Smooth muscle cell (in vitro differentiated cells): ENCODE results near the gene MDFI. TPM values are rescaled to one million over a fixed set of nuclear protein-coding genes. Genes with fewer than 3 reads are reported as not detected.

Source experiments
- DNase-seq: peaks from one replicate; lab custom pipeline; 2025; ENCODE audit not compliant: unreplicated experiment; lab: John Stamatoyannopoulos, UW
- H2AFZ ChIP-seq: fragments of 200-600 bp; sonication (generic); 2 replicates; pipeline ENCODE4 v1.6.0; 2016; ENCODE audit warnings: antibody characterized with exemption, low read depth, mild to moderate bottlenecking
- H3F3A ChIP-seq: fragments of 200-600 bp; sonication (generic); 2 replicates; pipeline ENCODE4 v1.6.0; 2017; ENCODE audit warnings: antibody characterized with exemption, low read depth
- H3K27ac ChIP-seq: fragments of 200-600 bp; sonication (generic); 2 replicates; pipeline ENCODE4 v1.5.1; 2016; ENCODE audit warnings: low read depth, mild to moderate bottlenecking
- H3K27me3 ChIP-seq: fragments of 200-600 bp; sonication (generic); 2 replicates; pipeline ENCODE4 v1.6.1; 2016; ENCODE audit warnings: low read depth, mild to moderate bottlenecking
- H3K36me3 ChIP-seq: fragments of 200-600 bp; sonication (generic); 2 replicates; pipeline ENCODE4 v1.5.1; 2016; ENCODE audit warnings: low read depth
- H3K4me1 ChIP-seq: fragments of 200-600 bp; sonication (generic); 2 replicates; pipeline ENCODE4 v1.5.1; 2016; ENCODE audit warnings: low read depth
- H3K4me2 ChIP-seq: fragments of 200-600 bp; sonication (generic); 2 replicates; pipeline ENCODE4 v1.6.0; 2016; ENCODE audit warnings: mild to moderate bottlenecking
- H3K4me3 ChIP-seq: fragments of 200-600 bp; sonication (generic); 2 replicates; pipeline ENCODE4 v1.5.1; 2016; ENCODE audit warnings: mild to moderate bottlenecking
- H3K79me2 ChIP-seq: fragments of 200-600 bp; sonication (generic); 2 replicates; pipeline ENCODE4 v1.6.0; 2016; ENCODE audit warnings: low read depth, mild to moderate bottlenecking
- H3K9ac ChIP-seq: fragments of 200-600 bp; sonication (generic); 2 replicates; pipeline ENCODE4 v1.6.0; 2016; ENCODE audit warnings: low read depth
- H3K9me3 ChIP-seq: fragments of 200-600 bp; sonication (generic); replicated peaks from 2 replicates; pipeline ENCODE4 v1.5.1; 2016; ENCODE audit warnings: low read depth
- H4K20me1 ChIP-seq: fragments of 200-600 bp; sonication (generic); 2 replicates; pipeline ENCODE4 v1.6.0; 2016; ENCODE audit warnings: low read depth
- CTCF ChIP-seq: fragments of 200-600 bp; sonication (generic); IDR thresholded peaks from 2 replicates; pipeline ENCODE4 v1.5.1; 2017; ENCODE audit warnings: borderline replicate concordance, mild to moderate bottlenecking, antibody characterized with exemption; ENCODE audit not compliant: insufficient read depth, poor library complexity, severe bottlenecking
- WGBS: methylation state at CpG from one replicate; pipeline ENCODE4 v1.1.7; 2016; ENCODE audit warnings: low lambda C conversion rate; 5-methylcytosine and 5-hydroxymethylcytosine counted together
- polyA plus RNA-seq: library from polyadenylated mRNA; unstranded; fragments of >200 nt; fragmentation: Nextera tagmentation; extraction: Ambion mirVana; gene quantifications from 2 replicates; pipeline ENCODE4 v1.2.1, GENCODE V29; 2016
- total RNA-seq: library from RNA; depleted of rRNA; stranded (reverse); fragments of >200 nt; gene quantifications from 2 replicates; pipeline ENCODE4 v1.2.3, GENCODE V29; 2014

Gene MDFI
- total and polyA plus RNA-seq, 2 experiments from 2014 or later, result 102 to 168 TPM

- H3K4me2 ChIP-seq, result peak overlapping the region; percentile 89
- H3K4me3 ChIP-seq, result peak overlapping the region; percentile 42
- H3K4me1 ChIP-seq, result peaks cover 8% of the 10 kb centered on the region
- no peak overlapping the region for H3K9ac ChIP-seq
- H3K79me2 ChIP-seq, result no peaks in the 10 kb centered on the region
- no peaks in the 10 kb centered on the region for H3K9me3 ChIP-seq
- no peak overlapping the region for H3K27ac ChIP-seq
- DNase-seq, result no peak
- WGBS, result 67% methylated on average over 31 of the region's 31 CpGs
- H2AFZ ChIP-seq, result peak overlapping the region; percentile 81
- H4K20me1 ChIP-seq, result no peaks in the 10 kb centered on the region
- no peak for TF ChIP-seq CTCF
- H3F3A ChIP-seq, result no peaks in the 10 kb centered on the region
- no peaks in the 10 kb centered on the region for H3K36me3 ChIP-seq
- no peaks in the 10 kb centered on the region for H3K27me3 ChIP-seq
Observed at GRCh38 chr6:41682497-41683272, 44.4 kb downstream of the MDFI start.

GRCh38 chr6:41683273-41683522 is 44.9 kb downstream of the MDFI start:
- H3K4me2 ChIP-seq, result peak overlapping the region; percentile 89
- H3K4me1 ChIP-seq, result peaks cover 8% of the 10 kb centered on the region
- no peaks in the 10 kb centered on the region for H3F3A ChIP-seq
- H3K9ac ChIP-seq, result no peak overlapping the region
- H3K4me3 ChIP-seq, result peak overlapping the region; percentile 42
- H3K27me3 ChIP-seq, result no peaks in the 10 kb centered on the region
- no peaks in the 10 kb centered on the region for H3K79me2 ChIP-seq
- peak overlapping the region; percentile 81 for H2AFZ ChIP-seq
- no peaks in the 10 kb centered on the region for H3K36me3 ChIP-seq
- no peak for TF ChIP-seq CTCF
- no peak for DNase-seq
- H3K9me3 ChIP-seq, result no peaks in the 10 kb centered on the region
- H3K27ac ChIP-seq, result no peak overlapping the region
- H4K20me1 ChIP-seq, result no peaks in the 10 kb centered on the region
- 30% methylated on average over 18 of the region's 18 CpGs for WGBS

GRCh38 chr6:41683523-41684310 is 45.4 kb downstream of the MDFI start:
- peak; percentile 53 for DNase-seq
- no peak overlapping the region for H3K27ac ChIP-seq
- H3K4me2 ChIP-seq, result peak overlapping the region; percentile 89
- H3K27me3 ChIP-seq, result no peaks in the 10 kb centered on the region
- WGBS, result 17% methylated on average over 34 of the region's 38 CpGs
- H3K79me2 ChIP-seq, result no peaks in the 10 kb centered on the region
- H3K9ac ChIP-seq, result no peak overlapping the region
- no peaks in the 10 kb centered on the region for H3K36me3 ChIP-seq
- no peaks in the 10 kb centered on the region for H3K9me3 ChIP-seq
- H3K4me1 ChIP-seq, result peaks cover 8% of the 10 kb centered on the region
- H2AFZ ChIP-seq, result peak overlapping the region; percentile 81
- no peaks in the 10 kb centered on the region for H4K20me1 ChIP-seq
- no peaks in the 10 kb centered on the region for H3F3A ChIP-seq
- H3K4me3 ChIP-seq, result peak overlapping the region; percentile 42
- TF ChIP-seq CTCF, result peak; percentile 91
